T-helper 1 cell treated with Interleukin-12 subunit alpha and Interleukin-12 subunit beta and Interleukin-4 antibody, amounts not matched to agents 30 ng/mL and 1 ng/mL, for 36 hours (primary cell): Measurements from ENCODE around the gene C6orf132. TPM values are rescaled to one million over a fixed set of nuclear protein-coding genes. Genes with fewer than 3 reads are reported as not detected.

Source experiments
- intact Hi-C: fragments of 100-400 bp; cut with micrococcal nuclease; formaldehyde crosslinking; loops from one replicate; pipeline ENCODE4 v1.15.1; 2024
- total RNA-seq: library from RNA; stranded (reverse); gene quantifications from 2 replicates; pipeline ENCODE4 v1.2.3, GENCODE V29; 2022

Gene C6orf132
- total RNA-seq, 1 donor from 2014 or later = 0.07 TPM

DNA sequence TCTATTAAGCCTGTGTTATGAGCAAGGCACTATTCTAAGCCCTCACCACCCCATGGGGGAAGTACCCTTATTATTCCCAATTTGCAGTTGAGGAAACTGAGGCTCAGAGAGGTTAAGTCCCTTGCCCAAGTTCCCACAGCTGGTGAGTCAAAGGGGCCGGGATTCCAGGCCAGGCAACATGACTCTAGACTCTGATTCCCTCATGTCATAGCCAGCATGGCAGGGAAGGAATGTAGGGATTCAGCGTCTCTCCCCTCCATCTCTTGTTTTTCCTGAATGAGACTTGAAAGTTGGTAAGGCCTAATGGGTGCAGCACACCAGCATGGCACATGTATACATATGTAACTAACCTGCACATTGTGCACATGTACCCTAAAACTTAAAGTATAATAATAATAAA is 6.7 kb downstream of the C6orf132 start:
- intact Hi-C loops = no loop called here

- intact Hi-C loops = no loop called here
Observed at GRCh38 chr6:42135161-42135560, 7.3 kb downstream of the C6orf132 start.

DNA sequence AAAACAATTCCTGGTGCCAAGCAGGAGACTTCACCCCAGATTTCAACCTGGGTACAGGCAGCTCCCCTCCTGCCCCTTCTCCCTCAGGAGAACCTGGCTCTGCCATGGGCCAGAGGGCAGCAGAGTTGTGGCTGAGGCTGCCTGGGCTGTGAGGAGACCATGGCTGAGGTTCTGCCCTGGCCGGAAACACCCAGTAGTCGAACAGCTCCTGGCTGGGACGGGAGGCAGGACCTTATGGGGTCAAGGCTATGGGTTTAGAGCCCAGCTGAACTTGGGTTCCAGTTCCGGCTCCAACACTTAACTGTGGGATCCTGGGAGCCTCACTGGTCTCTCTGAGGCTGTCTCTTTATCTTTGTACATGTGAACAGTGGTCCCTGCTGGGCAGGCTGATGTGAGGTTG is 8.5 kb downstream of the C6orf132 start:
- intact Hi-C loops = no loop called here

- intact Hi-C loops = no loop called here
Observed at GRCh38 chr6:42131531-42131930, 10.9 kb downstream of the C6orf132 start.

- intact Hi-C loops = no loop called here
Observed at GRCh38 chr6:42129360-42129676, 13.1 kb downstream of the C6orf132 start.

DNA sequence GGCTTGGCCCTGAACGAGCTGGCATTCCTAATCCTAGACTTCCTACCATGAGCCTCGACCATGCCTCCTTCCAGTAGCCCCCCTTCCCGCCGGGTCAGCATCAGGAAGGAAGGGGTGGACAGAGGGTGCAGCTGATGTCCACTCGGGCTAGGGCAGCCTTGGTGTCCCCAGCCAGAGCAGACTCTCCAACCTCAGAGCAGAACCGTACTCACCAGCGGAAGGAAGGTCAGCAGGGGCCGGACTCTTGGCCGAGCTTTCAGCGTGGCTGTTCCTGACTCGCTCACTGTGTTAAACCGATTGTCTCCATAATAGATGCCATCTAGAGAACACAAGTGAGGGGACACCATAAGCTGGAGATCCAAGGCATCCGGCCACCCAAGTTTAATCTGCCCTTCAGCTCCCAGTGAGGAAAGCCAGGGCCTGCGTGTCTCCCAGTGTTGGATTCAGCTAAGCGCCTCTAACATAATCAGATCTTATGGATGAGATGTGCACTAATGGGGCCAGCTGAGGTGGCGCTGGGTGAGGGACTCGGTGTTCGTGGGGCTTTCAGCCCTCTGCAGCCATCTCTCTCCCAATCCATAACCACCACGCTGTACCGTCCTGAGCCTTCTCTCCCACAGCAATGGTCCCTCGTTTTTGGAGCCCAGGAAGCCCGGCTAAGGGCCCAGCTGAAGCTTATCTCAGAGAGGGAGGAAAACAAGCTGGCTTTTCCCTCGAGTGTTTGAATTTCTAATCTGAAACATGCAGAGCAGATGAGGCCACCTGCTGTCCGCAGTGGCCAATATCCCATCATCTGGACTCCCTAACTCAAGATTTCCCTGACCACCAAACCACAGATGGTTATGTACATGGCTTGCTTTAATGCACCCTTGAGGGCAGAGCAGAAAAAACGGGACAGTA is 13.7 kb downstream of the C6orf132 start:
- intact Hi-C loops = no loop called here

- intact Hi-C loops = no loop called here
Observed at GRCh38 chr6:42125663-42126062, 16.8 kb downstream of the C6orf132 start.

DNA sequence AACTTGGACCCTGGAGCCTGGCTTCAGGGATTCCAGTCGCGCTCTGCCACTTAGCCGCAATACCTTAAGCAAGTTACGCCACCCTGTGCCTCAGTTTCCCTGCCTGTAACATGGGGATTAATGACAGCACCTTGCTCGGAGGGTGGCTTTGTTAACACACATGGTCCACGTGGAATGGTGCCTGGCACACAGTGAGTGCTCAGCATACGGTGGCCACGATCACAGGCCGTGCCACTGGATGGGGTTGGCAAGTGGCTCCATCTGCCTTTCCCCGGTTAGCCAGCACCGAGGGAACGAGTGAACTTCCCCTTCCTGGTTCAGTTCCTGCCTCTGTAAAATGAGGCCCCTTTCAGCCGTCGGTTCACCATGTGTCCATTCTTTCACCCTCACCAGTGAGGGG is 17.2 kb downstream of the C6orf132 start:
- intact Hi-C loops = no loop called here

DNA sequence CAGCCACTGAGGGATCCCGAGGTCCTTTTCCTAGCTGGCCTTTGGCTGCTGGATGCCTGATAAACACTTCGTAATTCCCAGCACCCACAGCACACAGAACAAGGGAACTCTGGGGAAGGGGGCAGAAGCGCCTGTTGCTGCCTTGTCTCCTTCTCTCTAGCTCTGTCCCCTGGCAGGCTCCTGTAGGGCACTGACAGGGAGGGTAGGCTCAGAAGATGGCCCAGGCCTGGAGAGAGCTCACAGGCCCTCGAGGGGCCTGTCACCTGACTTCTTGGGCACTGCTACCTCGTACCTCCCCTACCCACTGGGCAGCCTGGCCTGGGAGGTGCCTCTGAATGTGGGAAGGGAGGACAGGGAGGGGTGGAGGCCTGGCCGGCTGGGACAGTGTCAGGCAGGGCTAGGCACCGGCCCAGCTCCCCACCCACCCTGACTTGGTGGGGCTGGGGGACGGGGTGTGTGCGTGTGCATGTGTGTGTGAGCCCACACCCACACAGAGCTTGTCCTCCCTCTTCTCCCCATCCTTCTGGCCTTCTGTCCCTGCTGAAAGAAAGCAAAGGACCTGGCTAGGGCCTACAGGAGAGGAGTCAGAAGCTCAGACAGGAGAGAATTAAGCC is 18.1 kb downstream of the C6orf132 start:
- intact Hi-C loops = no loop called here

DNA sequence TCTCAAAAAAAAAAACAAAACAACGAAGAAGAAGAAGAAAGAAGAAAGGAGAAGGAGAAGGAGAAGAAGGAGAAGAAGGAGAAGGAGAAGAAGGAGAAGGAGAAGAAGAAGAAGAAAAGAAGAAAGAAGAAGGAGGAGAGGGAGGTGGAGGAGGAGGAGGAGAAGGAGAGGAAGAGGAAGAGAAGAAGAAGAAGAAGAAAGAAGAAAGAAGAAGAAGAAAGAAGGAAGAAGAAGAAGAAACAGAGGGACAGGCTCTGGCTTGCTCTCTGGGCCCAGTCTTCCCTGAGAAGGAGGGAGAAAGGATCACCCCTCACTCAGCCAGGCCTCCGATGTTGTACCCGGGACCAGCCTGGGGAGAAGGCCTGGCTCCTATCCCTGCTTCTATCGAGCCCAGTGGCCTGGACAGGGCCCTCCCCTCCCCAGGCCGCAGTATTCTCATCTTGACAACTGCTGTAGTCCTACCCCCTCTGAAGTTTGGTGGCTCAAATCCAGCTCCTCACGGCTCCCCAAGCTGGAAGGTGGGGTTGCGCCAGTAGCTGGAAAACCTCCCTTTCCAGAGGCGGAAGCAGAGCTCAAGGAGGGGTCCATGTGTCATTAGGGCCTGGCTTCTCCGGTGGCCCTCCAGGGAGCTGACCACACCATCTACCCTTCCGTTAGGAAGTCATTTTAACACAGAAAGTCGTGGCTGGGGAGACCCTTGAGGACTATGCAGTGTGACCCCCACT is 18.9 kb downstream of the C6orf132 start:
- intact Hi-C loops = no loop called here

- intact Hi-C loops = no loop called here
Observed at GRCh38 chr6:42120895-42121865, 21.2 kb downstream of the C6orf132 start.

DNA sequence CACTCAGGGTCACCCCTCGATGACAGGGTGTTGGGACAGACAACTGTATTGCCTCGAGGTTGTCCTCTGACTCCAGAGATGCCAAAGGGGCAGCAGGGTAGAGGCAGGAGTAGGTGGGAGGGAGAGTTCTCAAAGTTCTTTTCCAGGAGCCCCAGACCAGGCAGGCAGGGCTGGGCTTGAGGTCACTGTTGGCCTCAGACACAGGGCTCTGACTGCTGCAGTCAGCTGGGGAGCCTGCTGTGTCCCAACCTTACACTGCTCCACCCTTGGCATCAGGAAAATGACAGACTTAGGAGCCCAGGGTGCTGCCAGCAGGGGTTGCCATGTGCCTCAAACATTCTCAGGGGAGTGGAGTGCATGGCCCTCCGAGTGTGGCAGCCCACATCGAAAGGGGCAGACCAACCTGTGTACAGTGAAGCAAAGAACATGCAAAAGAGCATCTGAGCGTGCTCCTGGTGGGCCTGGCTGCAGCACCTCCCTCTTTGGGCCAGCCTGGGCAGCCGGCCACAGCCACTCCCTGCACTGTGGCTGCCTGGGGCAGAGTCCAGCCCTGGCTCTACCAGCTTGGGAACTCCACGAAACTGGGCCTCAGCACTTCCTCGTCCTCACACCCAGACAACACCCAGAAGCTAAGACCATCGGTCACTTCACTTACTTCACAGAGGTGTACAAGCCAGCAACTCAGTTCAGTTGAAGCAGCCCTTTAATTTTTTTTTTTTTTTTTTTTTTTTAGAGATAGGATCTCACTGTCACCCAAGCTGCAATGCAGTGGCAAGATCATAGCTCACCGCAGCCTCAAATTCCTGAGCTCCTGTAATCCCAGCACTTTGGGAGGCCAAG is 24.0 kb downstream of the C6orf132 start:
- intact Hi-C loops = no loop called here

- intact Hi-C loops = no loop called here
Observed at GRCh38 chr6:42117843-42118161, 24.6 kb downstream of the C6orf132 start.

DNA sequence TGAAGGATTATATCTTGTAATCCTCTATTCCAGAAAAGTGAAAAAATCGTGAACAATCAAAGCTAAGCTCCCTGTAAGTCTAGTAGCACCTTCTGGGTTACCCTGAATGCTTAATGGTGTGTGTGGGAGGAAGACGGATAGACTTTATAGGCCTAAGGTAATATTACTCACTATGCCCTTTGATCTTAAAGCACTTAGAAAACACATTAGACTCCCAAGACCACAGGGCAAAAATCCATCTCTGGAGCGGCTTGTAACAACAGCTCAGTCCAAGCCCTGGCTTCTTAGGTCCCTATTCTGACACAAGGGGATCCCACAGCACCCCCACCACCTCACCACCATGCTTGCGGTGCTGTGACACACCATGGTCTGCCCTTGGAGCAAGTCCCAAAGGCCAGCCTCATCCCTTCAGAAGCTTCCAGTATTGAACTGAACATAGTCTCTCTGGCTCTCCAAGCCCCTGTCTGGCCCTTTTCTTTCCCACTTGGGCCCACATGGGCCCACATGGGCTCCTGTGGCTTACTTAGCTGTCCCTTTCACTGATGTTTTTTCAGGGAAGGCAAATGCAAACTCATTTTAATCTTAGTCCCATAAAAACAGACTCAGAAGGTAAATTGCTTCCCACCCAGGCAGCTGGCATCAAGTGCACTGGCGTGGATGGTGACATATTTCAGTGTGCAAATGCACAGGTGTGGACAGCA is 28.3 kb downstream of the C6orf132 start:
- intact Hi-C loops = no loop called here

GRCh38 chr6:42112351-42112750 is 30.1 kb downstream of the C6orf132 start:
- intact Hi-C loops = no loop called here

DNA sequence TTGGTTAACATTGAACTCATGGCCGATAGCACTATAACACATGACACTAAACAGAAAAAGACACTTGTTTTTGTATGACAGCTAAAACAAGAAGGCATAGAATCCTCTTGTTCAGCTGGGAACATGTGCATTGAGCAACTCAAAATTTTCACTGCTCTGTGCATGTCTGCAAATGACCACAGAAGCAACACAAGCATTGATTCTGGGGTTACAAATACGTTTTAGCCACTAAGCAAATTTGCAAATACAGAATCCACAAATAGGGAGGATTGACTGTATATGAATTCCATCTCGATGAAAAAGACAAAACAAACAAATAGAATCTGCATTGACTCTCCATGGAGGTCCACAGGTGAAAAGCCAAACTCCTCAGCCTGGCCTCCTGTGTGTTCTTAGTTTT is 31.7 kb downstream of the C6orf132 start:
- intact Hi-C loops = no loop called here

DNA sequence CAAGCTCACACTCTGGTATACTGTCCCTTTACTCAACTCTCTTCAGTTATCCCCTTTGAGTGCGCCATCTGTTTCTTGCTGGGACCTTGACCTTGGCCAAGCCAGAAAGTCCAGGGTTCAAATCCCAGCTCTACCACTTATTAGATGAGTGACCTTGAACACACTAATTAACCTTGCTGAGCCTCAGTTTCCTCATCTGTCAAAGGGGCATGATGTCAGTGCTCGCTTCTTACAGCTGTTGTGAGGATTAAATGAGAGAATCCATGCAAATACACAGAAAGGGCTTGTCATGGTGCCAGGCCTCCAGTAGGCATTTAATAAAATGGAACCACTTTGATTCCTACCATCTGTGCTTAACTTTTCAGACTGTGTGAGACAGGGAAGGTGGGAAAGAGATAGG is 34.3 kb downstream of the C6orf132 start:
- intact Hi-C loops = no loop called here

- intact Hi-C loops = no loop called here
Observed at GRCh38 chr6:42106112-42107023, 36.1 kb downstream of the C6orf132 start.

DNA sequence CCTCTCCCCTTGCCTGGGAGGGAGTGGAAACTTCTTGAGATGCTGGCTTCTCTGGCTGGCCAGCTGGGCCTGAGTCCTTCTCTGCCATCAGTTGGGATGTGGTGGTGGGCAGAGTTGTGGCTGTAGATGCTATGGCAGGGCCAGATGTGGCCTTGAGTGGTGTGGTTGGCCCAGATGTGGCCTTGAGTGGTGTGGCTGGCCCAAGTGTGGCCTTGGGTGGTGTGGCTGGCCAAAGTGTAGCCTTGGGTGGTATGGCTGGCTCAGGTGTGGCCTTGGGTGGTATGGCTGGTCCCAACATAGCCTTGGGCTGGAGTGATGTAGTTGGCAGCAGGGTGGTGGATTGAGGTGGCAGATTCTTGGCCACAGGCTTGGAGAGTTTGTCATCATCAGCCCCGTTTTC is 36.7 kb downstream of the C6orf132 start:
- intact Hi-C loops = loop anchor here (2.0 kb wide), 2 partner anchors 55 to 259 kb away; partner anchors contain the start of gene TAF8
